Ishikawa (cell line): ENCODE data around the gene CHRNB1.

Experiments
- CEBPB ChIP-seq: IDR thresholded peaks from 2 replicates; pipeline ENCODE4 v1.6.1; 2012
- CREB1 ChIP-seq: IDR thresholded peaks from 2 replicates; pipeline ENCODE4 v1.6.1; 2012; ENCODE audit warnings: low read depth
- EGR1 ChIP-seq: IDR thresholded peaks from 2 replicates; pipeline ENCODE4 v1.6.1; 2012
- EP300 ChIP-seq: IDR thresholded peaks from 2 replicates; pipeline ENCODE4 v1.6.1; 2012; ENCODE audit warnings: borderline replicate concordance
- FOXM1 ChIP-seq: IDR thresholded peaks from 2 replicates; pipeline ENCODE4 v1.6.1; 2012; ENCODE audit warnings: low read depth, borderline replicate concordance
- NFIC ChIP-seq: IDR thresholded peaks from 2 replicates; pipeline ENCODE4 v1.6.1; 2012
- RAD21 ChIP-seq: IDR thresholded peaks from 2 replicates; pipeline ENCODE4 v1.6.1; 2012; ENCODE audit warnings: low read depth
- TAF1 ChIP-seq: IDR thresholded peaks from 2 replicates; pipeline ENCODE4 v1.6.1; 2012; ENCODE audit warnings: low read depth, mild to moderate bottlenecking
- TCF12 ChIP-seq: IDR thresholded peaks from 2 replicates; pipeline ENCODE4 v1.6.1; 2012; ENCODE audit warnings: low read depth
- TEAD4 ChIP-seq: IDR thresholded peaks from 2 replicates; pipeline ENCODE4 v1.6.1; 2012
- YY1 ChIP-seq: IDR thresholded peaks from 2 replicates; pipeline ENCODE4 v1.6.1; 2012; ENCODE audit warnings: low read depth
- ZBTB7A ChIP-seq: IDR thresholded peaks from 2 replicates; pipeline ENCODE4 v1.6.1; 2012; ENCODE audit warnings: low read depth
- TF ChIP-seq, protein P1 (sequence below): IDR thresholded peaks from 2 replicates; pipeline ENCODE4 v1.6.1; 2012; ENCODE audit warnings: low read depth, mild to moderate bottlenecking
- TF ChIP-seq, protein P2 (sequence below): IDR thresholded peaks from 2 replicates; pipeline ENCODE4 v1.6.1; 2012
- TF ChIP-seq, protein P3 (sequence below): IDR thresholded peaks from 2 replicates; pipeline ENCODE4 v1.6.1; 2012

The CHRNB1 gene

DNA sequence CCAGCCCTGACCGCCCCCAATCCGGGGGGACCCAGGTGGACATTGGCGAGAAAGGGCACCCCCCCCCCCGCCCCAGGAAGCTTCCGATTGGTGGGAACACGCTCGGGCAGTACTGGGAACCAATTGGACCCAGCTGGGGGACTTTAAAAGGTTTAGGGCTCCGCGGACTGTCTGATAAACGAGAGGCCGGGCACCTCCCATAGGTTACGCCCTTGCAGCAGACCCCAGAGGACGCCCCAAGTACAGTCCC is 41.2 kb upstream of the CHRNB1 start:
- no peak for TF ChIP-seq CEBPB
- TF ChIP-seq ZBTB7A = peak; percentile 82; the same call in 1 of the 2 replicates

DNA sequence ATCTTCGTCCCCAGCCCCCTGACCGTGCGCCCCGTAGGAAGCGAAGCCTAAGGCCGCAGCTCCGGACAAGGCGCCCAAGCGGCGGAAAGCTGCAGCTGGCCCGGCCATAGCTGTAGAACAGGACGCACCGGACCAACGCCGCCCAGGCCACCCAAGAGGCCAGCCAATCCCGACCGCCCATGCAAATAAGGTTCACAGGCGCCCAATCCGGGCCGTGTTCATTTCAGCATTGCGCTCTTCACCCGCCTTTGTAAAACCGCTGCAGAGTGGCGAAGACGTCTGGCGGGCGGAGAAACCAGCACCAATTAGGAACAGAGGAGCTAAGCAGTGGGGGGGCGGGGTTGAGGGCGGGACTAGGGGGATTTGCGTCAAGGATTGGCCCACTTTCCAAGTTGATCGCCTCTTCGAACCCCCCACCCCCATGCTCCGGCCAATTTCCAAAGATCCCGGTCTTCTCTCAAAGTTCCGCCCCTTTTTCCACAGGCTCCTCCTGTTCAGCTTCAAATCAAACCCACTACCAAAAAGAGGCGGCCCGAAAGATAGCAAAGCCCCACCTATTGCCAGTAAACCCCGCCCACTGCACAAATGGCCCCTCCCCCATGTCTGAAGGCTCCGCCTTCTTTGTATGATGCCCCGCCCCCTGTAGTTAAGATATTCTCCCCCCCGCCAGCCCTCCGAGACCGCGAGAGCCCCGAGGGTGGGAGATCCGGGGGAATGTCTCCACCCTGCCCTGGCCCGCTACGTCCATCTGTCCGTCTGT is 40.7 kb upstream of the CHRNB1 start, which contains the start of gene TMEM256:
Gene TMEM256 (minus strand): TSS at position 121 of the 760 bp plus-strand sequence. CDS start 13 bp downstream, at position 108.
- TF ChIP-seq TAF1 = peak; percentile 96
- TF ChIP-seq FOXM1 = 0 out of 2 replicates have a peak, but pooled peaks have one; percentile 38
- peak; percentile 15; the same call in 1 of the 2 replicates for TF ChIP-seq TEAD4
- TF ChIP-seq RAD21 = no peak
- TF ChIP-seq, protein P1, sequence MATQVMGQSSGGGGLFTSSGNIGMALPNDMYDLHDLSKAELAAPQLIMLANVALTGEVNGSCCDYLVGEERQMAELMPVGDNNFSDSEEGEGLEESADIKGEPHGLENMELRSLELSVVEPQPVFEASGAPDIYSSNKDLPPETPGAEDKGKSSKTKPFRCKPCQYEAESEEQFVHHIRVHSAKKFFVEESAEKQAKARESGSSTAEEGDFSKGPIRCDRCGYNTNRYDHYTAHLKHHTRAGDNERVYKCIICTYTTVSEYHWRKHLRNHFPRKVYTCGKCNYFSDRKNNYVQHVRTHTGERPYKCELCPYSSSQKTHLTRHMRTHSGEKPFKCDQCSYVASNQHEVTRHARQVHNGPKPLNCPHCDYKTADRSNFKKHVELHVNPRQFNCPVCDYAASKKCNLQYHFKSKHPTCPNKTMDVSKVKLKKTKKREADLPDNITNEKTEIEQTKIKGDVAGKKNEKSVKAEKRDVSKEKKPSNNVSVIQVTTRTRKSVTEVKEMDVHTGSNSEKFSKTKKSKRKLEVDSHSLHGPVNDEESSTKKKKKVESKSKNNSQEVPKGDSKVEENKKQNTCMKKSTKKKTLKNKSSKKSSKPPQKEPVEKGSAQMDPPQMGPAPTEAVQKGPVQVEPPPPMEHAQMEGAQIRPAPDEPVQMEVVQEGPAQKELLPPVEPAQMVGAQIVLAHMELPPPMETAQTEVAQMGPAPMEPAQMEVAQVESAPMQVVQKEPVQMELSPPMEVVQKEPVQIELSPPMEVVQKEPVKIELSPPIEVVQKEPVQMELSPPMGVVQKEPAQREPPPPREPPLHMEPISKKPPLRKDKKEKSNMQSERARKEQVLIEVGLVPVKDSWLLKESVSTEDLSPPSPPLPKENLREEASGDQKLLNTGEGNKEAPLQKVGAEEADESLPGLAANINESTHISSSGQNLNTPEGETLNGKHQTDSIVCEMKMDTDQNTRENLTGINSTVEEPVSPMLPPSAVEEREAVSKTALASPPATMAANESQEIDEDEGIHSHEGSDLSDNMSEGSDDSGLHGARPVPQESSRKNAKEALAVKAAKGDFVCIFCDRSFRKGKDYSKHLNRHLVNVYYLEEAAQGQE = no peak
- peak; percentile 40; the same call in 1 of the 2 replicates for TF ChIP-seq CREB1
- TF ChIP-seq, protein P2, sequence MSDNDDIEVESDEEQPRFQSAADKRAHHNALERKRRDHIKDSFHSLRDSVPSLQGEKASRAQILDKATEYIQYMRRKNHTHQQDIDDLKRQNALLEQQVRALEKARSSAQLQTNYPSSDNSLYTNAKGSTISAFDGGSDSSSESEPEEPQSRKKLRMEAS = 0 out of 2 replicates have a peak, but pooled peaks have one; percentile 28
- no peak for TF ChIP-seq NFIC
- TF ChIP-seq ZBTB7A = peak; percentile 64; the same call in 1 of the 2 replicates
- TF ChIP-seq TCF12 = peak; percentile 77
- 0 out of 2 replicates have a peak, but pooled peaks have one; percentile 11 for TF ChIP-seq CEBPB
- TF ChIP-seq YY1 = peak; percentile 87
- TF ChIP-seq EGR1 = no peak
- TF ChIP-seq EP300 = peak; percentile 29; the same call in 1 of the 2 replicates
- TF ChIP-seq, protein P3, sequence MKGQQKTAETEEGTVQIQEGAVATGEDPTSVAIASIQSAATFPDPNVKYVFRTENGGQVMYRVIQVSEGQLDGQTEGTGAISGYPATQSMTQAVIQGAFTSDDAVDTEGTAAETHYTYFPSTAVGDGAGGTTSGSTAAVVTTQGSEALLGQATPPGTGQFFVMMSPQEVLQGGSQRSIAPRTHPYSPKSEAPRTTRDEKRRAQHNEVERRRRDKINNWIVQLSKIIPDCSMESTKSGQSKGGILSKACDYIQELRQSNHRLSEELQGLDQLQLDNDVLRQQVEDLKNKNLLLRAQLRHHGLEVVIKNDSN = no peak

DNA sequence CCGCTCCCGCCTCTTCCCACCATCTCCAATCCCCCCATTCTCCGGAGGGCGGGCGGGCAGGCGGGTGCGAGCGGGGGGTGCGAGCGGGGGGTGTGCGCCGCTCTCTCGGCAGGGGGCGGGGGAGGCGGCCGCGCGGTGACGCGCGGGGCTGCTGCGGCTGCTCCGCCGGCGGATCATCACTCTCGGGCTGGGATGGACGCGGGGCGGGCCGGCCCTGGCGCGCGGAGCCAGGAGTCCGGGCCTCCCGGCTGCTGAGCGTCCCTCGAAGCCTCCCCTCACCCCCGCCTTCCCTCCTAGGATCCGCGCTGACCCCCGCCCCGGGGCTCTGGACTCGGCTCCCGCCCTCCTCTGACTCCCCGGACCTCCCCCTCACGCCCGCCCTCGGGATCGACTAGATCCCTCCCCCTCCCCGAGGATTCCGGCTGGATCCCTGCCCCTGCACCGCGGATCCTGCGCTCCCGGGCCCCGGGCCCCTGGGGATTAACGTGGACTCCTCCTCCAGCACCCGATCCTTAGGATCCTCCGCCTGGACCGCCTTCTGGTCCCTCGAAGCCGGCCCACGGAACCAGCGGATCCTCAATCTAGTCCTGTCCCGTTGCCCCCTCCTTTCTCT is 40.0 kb upstream of the CHRNB1 start:
- TF ChIP-seq TAF1 = no peak
- TF ChIP-seq, protein P1 = no peak

DNA sequence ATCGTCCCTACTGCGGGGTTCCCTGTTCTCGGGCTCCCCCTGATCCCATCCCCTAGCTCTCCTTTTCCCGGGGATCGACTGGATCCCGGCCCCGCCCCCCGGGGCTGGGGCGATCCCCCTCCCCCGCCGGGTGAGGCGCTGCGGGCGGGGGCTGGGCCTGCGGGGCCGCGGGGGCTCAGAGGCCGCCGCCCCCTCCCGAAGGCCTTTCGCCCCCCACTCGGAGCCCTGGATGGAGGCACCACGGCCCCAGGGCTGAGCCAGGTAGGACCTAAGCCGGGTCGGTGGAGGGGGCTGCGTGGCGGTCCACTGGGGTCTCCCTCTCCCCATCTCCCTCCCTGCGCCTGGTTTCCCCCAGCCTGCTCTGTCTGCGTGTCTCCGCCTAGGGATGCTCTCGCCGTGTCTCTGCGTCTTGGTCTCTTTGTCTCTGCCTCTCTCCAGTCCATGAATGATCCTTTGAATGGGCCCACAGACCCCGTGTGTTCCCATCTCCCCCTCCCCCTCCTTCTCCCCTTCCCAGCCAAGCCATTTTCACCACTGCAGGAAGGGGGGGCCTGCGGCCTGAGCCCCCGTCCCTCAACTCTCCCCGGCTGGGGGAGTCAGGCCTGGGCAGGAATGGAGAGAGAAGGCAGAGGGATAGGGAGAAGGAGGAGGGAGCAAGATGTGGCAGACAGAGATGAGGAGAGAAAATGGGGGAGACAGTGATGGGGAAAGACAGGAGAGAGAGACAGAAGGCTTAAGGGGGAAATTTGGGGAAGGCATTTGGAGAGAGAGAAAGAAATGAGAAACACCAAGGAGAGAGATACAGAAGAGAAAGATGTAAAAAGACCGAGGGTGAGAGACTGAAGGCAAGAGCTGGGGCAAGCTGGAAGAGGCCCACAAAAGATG is 39.3 kb upstream of the CHRNB1 start:
- TF ChIP-seq TCF12 (no peak), NFIC (no peak), CEBPB (no peak), TEAD4 (no peak), FOXM1 (no peak), TAF1 (no peak), RAD21 (no peak), CREB1 (no peak), EGR1 (no peak), EP300 (no peak)
- TF ChIP-seq, protein P2 = no peak
- TF ChIP-seq, protein P3 = no peak
- TF ChIP-seq, protein P1 = no peak
